GM23338 (cell line): ENCODE measurements around the gene TMEM238. TPM values are rescaled to one million over a fixed set of nuclear protein-coding genes. Genes with fewer than 3 reads are reported as not detected.

Experiments
- ATAC-seq: fragments of 200-7000 bp; cut with Tn5 transposase; 3 replicates; pipeline ENCODE4 v1.9.1; 2020
- DNase-seq: peaks from one replicate; pipeline ENCODE4 v3.0.0-alpha.2; 2015; ENCODE audit warnings: low spot score
- H2AFZ ChIP-seq: fragments of 200-600 bp; sonication (generic); 2 replicates; pipeline ENCODE4 v1.8.0; 2016; ENCODE audit warnings: antibody characterized with exemption, mild to moderate bottlenecking, moderate library complexity
- H3F3A ChIP-seq: fragments of 200-600 bp; sonication (generic); replicated peaks from 2 replicates; pipeline ENCODE4 v1.8.0; 2017; ENCODE audit warnings: antibody characterized with exemption, mixed run types, low read depth
- H3K27ac ChIP-seq: fragments of 200-600 bp; sonication (generic); 2 replicates; pipeline ENCODE4 v1.6.1; 2016; ENCODE audit warnings: low read depth
- H3K27me3 ChIP-seq: fragments of 200-600 bp; sonication (generic); 2 replicates; pipeline ENCODE4 v1.8.0; 2016; ENCODE audit warnings: mild to moderate bottlenecking, mixed run types, moderate library complexity; ENCODE audit not compliant: insufficient read depth
- H3K36me3 ChIP-seq: fragments of 200-600 bp; sonication (generic); 2 replicates; pipeline ENCODE4 v1.8.0; 2016; ENCODE audit warnings: mild to moderate bottlenecking; ENCODE audit not compliant: insufficient read depth
- H3K4me1 ChIP-seq: fragments of 200-600 bp; sonication (generic); 2 replicates; pipeline ENCODE4 v1.8.0; 2016; ENCODE audit warnings: mild to moderate bottlenecking, moderate library complexity; ENCODE audit not compliant: insufficient read depth
- H3K4me2 ChIP-seq: fragments of 200-600 bp; sonication (generic); 2 replicates; pipeline ENCODE4 v1.7.1; 2017; ENCODE audit warnings: mixed run types
- H3K4me3 ChIP-seq: fragments of 200-600 bp; sonication (generic); 2 replicates; pipeline ENCODE4 v1.6.1; 2016; ENCODE audit warnings: mixed run types
- H3K79me2 ChIP-seq: fragments of 200-600 bp; sonication (generic); replicated peaks from 2 replicates; pipeline ENCODE4 v1.8.0; 2017; ENCODE audit warnings: mild to moderate bottlenecking; ENCODE audit not compliant: insufficient read depth
- H3K9me2 ChIP-seq: fragments of 200-600 bp; sonication (generic); 2 replicates; pipeline ENCODE4 v1.8.0; 2017; ENCODE audit not compliant: insufficient read depth
- H4K20me1 ChIP-seq: fragments of 200-600 bp; sonication (generic); replicated peaks from 2 replicates; pipeline ENCODE4 v1.8.0; 2017; ENCODE audit warnings: mild to moderate bottlenecking; ENCODE audit not compliant: insufficient read depth
- H3K27ac Mint-ChIP-seq: 2 replicates; pipeline ENCODE4 v1.8.0; 2020; ENCODE audit warnings: inconsistent platforms, mild to moderate bottlenecking, moderate library complexity, mixed read lengths
- H3K27me3 Mint-ChIP-seq: 3 replicates; pipeline ENCODE4 v1.8.0; 2022; ENCODE audit warnings: low read depth, mild to moderate bottlenecking, moderate library complexity, mixed read lengths, inconsistent platforms; ENCODE audit not compliant: insufficient read depth, poor library complexity
- H3K36me3 Mint-ChIP-seq: 3 replicates; pipeline ENCODE4 v1.8.0; 2021; ENCODE audit warnings: low read depth, mild to moderate bottlenecking, inconsistent platforms, moderate library complexity, mixed read lengths
- H3K4me1 Mint-ChIP-seq: 3 replicates; pipeline ENCODE4 v1.8.0; 2020; ENCODE audit warnings: mild to moderate bottlenecking, inconsistent platforms, mixed read lengths
- H3K4me3 Mint-ChIP-seq: 3 replicates; pipeline ENCODE4 v1.8.0; 2021; ENCODE audit warnings: moderate library complexity, mild to moderate bottlenecking, inconsistent platforms, mixed read lengths
- H3K9me3 Mint-ChIP-seq: 3 replicates; pipeline ENCODE4 v1.8.0; 2020; ENCODE audit warnings: moderate library complexity, mild to moderate bottlenecking, inconsistent platforms, mixed read lengths
- CREB1 ChIP-seq: fragments of 250-450 bp; sonication (Bioruptor Pico); IDR thresholded peaks from 2 replicates; pipeline ENCODE4 v1.5.0; 2020; ENCODE audit warnings: low read depth, mild to moderate bottlenecking, moderate library complexity
- CTCF ChIP-seq, 2 experiments: fragments of 200-600 bp in 1 of 2; sonication (generic) in 1 of 2; conservative IDR thresholded peaks; 2 replicates each; pipeline versions ENCODE4 v1.5.1 to v1.6.1; 2016 to 2017; ENCODE audit warnings: antibody characterized with exemption in 2 of 2, low read depth in 2 of 2, mild to moderate bottlenecking in 2 of 2, moderate library complexity in 1 of 2
- NANOG ChIP-seq: IDR thresholded peaks from 2 replicates; pipeline ENCODE4 v1.6.1; 2016; ENCODE audit warnings: antibody characterized with exemption, borderline replicate concordance
- ZNF114 ChIP-seq: fragments of 250-450 bp; sonication (Bioruptor Pico); IDR thresholded peaks from 2 replicates; pipeline ENCODE4 v1.5.0; 2020; ENCODE audit warnings: mild to moderate bottlenecking, moderate library complexity
- ZNF331 ChIP-seq: fragments of 250-450 bp; sonication (Bioruptor Pico); IDR thresholded peaks from 2 replicates; pipeline ENCODE4 v1.5.0; 2020; ENCODE audit warnings: low read depth, mild to moderate bottlenecking, moderate library complexity
- polyA plus RNA-seq: library from polyadenylated mRNA; unstranded; fragments of >200 nt; fragmentation: Nextera tagmentation; extraction: Ambion mirVana; gene quantifications from 2 replicates; pipeline ENCODE4 v1.2.1, GENCODE V29; 2016
- total RNA-seq: library from RNA; depleted of rRNA; stranded (reverse); fragments of >200 nt; shearing (Covaris generic); gene quantifications from 2 replicates; pipeline ENCODE4 v1.2.3, GENCODE V29; 2014
- TF ChIP-seq, protein P1 (sequence below): fragments of 250-450 bp; sonication (Bioruptor Pico); IDR thresholded peaks from 2 replicates; pipeline ENCODE4 v1.5.0; 2020; ENCODE audit warnings: mild to moderate bottlenecking, moderate library complexity
- TF ChIP-seq, protein P2 (sequence below): IDR thresholded peaks from 2 replicates; pipeline ENCODE4 v1.6.1; 2016; ENCODE audit warnings: antibody characterized with exemption

TMEM238 gene
- total and polyA plus RNA-seq, 2 experiments from 2014 or later, result 0.55 to 7.5 TPM

DNA sequence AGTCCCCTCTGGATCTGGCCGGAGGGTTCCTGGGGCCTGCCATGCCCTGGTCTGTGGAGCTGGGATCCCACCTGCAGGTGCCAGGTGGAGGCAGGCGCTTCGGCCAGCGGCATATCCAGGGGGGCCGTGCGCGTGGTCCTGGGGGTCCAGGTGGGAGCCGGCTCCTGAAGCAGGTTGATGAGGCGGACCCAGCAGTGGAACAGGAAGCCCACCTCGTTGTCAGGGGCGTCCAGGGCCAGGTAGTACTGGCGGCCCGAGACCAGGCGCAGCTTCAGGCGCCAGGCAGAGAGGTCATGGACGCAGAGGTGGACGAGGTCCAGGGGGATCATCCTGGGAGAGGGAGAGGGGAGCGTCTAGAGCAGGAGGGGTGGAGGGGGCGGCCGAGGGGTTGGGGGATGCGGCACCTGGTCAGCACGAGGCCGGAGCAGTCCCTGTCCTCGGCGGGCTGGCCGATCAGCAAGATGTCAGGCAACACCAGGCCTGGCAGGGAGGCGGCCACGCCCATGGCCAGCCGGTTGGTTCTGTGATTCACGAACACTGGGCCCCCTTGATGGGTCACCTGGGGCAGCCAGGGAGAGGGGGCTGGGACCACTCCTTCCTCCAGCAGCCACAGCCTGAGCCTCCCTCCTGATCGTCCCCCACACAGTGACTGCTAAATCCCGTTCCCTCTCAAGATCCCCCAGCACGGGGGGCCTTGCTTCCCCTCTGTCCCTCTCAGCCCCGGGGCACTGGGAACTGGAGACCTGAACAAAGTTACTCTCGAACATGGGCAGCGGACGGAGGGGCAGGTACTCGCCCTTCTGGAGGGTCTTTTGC lies 21.7 kb downstream of the TMEM238 start:
- Histone ChIP-seq H3K4me3 (no peak overlapping the region), H3K36me3 (no peaks in the 10 kb centered on the region), H3K4me2 (0 out of 2 replicates have a peak overlapping the region, but pooled peaks have one; percentile 20), H3K27ac (no peak overlapping the region), H3K9me2 (no peaks in the 10 kb centered on the region), H3K27me3 (peaks cover 14% of the 10 kb centered on the region; the same call in 1 of the 2 replicates), H3K79me2 (no peaks in the 10 kb centered on the region), H3F3A (no peaks in the 10 kb centered on the region; the same call in 1 of the 2 replicates), H3K4me1 (no peaks in the 10 kb centered on the region), H2AFZ (peak overlapping the region; percentile 43; the same call in 1 of the 2 replicates), H4K20me1 (no peaks in the 10 kb centered on the region)
- no peak for TF ChIP-seq ZNF114
- TF ChIP-seq CREB1 (CRISPR knock-in tag), result no peak
- TF ChIP-seq, protein P1, sequence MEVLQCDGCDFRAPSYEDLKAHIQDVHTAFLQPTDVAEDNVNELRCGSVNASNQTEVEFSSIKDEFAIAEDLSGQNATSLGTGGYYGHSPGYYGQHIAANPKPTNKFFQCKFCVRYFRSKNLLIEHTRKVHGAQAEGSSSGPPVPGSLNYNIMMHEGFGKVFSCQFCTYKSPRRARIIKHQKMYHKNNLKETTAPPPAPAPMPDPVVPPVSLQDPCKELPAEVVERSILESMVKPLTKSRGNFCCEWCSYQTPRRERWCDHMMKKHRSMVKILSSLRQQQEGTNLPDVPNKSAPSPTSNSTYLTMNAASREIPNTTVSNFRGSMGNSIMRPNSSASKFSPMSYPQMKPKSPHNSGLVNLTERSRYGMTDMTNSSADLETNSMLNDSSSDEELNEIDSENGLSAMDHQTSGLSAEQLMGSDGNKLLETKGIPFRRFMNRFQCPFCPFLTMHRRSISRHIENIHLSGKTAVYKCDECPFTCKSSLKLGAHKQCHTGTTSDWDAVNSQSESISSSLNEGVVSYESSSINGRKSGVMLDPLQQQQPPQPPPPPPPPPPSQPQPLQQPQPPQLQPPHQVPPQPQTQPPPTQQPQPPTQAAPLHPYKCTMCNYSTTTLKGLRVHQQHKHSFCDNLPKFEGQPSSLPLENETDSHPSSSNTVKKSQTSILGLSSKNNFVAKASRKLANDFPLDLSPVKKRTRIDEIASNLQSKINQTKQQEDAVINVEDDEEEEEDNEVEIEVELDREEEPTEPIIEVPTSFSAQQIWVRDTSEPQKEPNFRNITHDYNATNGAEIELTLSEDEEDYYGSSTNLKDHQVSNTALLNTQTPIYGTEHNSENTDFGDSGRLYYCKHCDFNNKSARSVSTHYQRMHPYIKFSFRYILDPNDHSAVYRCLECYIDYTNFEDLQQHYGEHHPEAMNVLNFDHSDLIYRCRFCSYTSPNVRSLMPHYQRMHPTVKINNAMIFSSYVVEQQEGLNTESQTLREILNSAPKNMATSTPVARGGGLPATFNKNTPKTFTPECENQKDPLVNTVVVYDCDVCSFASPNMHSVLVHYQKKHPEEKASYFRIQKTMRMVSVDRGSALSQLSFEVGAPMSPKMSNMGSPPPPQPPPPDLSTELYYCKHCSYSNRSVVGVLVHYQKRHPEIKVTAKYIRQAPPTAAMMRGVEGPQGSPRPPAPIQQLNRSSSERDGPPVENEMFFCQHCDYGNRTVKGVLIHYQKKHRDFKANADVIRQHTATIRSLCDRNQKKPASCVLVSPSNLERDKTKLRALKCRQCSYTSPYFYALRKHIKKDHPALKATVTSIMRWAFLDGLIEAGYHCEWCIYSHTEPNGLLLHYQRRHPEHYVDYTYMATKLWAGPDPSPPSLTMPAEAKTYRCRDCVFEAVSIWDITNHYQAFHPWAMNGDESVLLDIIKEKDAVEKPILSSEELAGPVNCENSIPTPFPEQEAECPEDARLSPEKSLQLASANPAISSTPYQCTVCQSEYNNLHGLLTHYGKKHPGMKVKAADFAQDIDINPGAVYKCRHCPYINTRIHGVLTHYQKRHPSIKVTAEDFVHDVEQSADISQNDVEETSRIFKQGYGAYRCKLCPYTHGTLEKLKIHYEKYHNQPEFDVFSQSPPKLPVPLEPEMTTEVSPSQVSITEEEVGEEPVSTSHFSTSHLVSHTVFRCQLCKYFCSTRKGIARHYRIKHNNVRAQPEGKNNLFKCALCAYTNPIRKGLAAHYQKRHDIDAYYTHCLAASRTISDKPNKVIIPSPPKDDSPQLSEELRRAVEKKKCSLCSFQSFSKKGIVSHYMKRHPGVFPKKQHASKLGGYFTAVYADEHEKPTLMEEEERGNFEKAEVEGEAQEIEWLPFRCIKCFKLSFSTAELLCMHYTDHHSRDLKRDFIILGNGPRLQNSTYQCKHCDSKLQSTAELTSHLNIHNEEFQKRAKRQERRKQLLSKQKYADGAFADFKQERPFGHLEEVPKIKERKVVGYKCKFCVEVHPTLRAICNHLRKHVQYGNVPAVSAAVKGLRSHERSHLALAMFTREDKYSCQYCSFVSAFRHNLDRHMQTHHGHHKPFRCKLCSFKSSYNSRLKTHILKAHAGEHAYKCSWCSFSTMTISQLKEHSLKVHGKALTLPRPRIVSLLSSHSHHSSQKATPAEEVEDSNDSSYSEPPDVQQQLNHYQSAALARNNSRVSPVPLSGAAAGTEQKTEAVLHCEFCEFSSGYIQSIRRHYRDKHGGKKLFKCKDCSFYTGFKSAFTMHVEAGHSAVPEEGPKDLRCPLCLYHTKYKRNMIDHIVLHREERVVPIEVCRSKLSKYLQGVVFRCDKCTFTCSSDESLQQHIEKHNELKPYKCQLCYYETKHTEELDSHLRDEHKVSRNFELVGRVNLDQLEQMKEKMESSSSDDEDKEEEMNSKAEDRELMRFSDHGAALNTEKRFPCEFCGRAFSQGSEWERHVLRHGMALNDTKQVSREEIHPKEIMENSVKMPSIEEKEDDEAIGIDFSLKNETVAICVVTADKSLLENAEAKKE, result no peak
- TF ChIP-seq, protein P2, sequence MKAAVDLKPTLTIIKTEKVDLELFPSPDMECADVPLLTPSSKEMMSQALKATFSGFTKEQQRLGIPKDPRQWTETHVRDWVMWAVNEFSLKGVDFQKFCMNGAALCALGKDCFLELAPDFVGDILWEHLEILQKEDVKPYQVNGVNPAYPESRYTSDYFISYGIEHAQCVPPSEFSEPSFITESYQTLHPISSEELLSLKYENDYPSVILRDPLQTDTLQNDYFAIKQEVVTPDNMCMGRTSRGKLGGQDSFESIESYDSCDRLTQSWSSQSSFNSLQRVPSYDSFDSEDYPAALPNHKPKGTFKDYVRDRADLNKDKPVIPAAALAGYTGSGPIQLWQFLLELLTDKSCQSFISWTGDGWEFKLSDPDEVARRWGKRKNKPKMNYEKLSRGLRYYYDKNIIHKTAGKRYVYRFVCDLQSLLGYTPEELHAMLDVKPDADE, result no peak
- no peak for TF ChIP-seq NANOG
- TF ChIP-seq CTCF (conservative IDR thresholded peaks at IDR 0.05; ENCODE audit: low read depth in 2 of 2), result no peak
- TF ChIP-seq ZNF331 (CRISPR knock-in tag), result no peak
- DNase-seq, result no peak
- Mint-ChIP-seq H3K27ac (no peak overlapping the region), H3K36me3 (no peaks in the 10 kb centered on the region), H3K4me3 (no peak overlapping the region), H3K27me3 (peaks cover 26% of the 10 kb centered on the region), H3K4me1 (peaks cover 13% of the 10 kb centered on the region; the same call in 2 of the 3 replicates), H3K9me3 (no peaks in the 10 kb centered on the region; the same call in 2 of the 3 replicates)
- ATAC-seq, result peak; percentile 10; the same call in 2 of the 3 replicates
